ENCODE results near the gene UGT1A6. TPM values are rescaled to one million over a fixed set of nuclear protein-coding genes. Genes with fewer than 3 reads are reported as not detected.
A peak's percentile ranks its signal among the peaks of the same experiment; 100 is the strongest.

UGT1A6 gene
- total and polyA plus RNA-seq, 2 of the 13 experiments (the other 11 are each of a cell fraction or from before 2014, with no cell fraction given) = 0.25 TPM; not detected in 1

DNA sequence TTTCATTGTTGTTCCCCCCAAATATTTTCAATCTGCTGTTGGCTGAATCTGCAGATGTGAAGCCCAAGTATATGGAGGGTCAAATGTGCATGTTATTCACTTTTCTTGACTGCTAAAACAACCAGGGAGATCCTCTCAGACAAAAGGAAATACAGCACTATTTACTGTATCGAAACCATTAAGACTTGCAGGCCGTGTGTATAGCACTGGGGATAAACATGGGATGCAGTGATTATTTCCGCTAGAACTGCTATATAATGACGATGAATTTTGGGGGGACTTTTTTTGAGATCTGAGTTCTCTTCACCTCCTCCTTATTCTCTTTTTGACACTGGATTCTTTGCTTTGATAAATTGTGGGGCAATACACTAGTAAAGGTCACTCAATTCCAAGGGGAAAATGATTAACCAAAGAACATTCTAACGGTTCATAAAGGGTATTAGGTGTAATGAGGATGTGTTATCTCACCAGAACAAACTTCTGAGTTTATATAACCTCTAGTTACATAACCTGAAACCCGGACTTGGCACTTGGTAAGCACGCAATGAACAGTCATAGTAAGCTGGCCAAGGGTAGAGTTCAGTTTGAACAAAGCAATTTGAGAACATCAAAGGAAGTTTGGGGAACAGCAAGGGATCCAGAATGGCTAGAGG lies 63.9 kb downstream of the UGT1A6 start (continued):
- TF ChIP-seq, protein P1, sequence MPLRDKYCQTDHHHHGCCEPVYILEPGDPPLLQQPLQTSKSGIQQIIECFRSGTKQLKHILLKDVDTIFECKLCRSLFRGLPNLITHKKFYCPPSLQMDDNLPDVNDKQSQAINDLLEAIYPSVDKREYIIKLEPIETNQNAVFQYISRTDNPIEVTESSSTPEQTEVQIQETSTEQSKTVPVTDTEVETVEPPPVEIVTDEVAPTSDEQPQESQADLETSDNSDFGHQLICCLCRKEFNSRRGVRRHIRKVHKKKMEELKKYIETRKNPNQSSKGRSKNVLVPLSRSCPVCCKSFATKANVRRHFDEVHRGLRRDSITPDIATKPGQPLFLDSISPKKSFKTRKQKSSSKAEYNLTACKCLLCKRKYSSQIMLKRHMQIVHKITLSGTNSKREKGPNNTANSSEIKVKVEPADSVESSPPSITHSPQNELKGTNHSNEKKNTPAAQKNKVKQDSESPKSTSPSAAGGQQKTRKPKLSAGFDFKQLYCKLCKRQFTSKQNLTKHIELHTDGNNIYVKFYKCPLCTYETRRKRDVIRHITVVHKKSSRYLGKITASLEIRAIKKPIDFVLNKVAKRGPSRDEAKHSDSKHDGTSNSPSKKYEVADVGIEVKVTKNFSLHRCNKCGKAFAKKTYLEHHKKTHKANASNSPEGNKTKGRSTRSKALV (CRISPR knock-in tag; IDR thresholded peaks at IDR 0.05) = peak; percentile 73; the same call in 1 of the 2 replicates
- TF ChIP-seq JARID2 (CRISPR knock-in tag; IDR thresholded peaks at IDR 0.05; ENCODE audit: insufficient replicate concordance) = no peak
- TF ChIP-seq ZFP37 (CRISPR knock-in tag; IDR thresholded peaks at IDR 0.05; ENCODE audit: borderline replicate concordance) = peak; percentile 78; the same call in 1 of the 2 replicates
- no peak for TF ChIP-seq ZNF292 (CRISPR knock-in tag; IDR thresholded peaks at IDR 0.05; ENCODE audit: borderline replicate concordance, low read depth)
- peak; percentile 84; the same call in 1 of the 2 replicates for TF ChIP-seq MEIS1 (CRISPR knock-in tag; IDR thresholded peaks at IDR 0.05; ENCODE audit: borderline replicate concordance)
- TF ChIP-seq ZIK1 (CRISPR knock-in tag; IDR thresholded peaks at IDR 0.05; ENCODE audit: borderline replicate concordance, low read depth) = no peak
- TF ChIP-seq, protein P2, sequence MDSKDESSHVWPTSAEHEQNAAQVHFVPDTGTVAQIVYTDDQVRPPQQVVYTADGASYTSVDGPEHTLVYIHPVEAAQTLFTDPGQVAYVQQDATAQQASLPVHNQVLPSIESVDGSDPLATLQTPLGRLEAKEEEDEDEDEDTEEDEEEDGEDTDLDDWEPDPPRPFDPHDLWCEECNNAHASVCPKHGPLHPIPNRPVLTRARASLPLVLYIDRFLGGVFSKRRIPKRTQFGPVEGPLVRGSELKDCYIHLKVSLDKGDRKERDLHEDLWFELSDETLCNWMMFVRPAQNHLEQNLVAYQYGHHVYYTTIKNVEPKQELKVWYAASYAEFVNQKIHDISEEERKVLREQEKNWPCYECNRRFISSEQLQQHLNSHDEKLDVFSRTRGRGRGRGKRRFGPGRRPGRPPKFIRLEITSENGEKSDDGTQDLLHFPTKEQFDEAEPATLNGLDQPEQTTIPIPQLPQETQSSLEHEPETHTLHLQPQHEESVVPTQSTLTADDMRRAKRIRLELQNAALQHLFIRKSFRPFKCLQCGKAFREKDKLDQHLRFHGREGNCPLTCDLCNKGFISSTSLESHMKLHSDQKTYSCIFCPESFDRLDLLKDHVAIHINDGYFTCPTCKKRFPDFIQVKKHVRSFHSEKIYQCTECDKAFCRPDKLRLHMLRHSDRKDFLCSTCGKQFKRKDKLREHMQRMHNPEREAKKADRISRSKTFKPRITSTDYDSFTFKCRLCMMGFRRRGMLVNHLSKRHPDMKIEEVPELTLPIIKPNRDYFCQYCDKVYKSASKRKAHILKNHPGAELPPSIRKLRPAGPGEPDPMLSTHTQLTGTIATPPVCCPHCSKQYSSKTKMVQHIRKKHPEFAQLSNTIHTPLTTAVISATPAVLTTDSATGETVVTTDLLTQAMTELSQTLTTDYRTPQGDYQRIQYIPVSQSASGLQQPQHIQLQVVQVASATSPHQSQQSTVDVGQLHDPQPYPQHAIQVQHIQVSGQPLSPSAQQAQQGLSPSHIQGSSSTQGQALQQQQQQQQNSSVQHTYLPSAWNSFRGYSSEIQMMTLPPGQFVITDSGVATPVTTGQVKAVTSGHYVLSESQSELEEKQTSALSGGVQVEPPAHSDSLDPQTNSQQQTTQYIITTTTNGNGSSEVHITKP (CRISPR knock-in tag; IDR thresholded peaks at IDR 0.05; ENCODE audit: low read depth) = 0 out of 2 replicates have a peak, but pooled peaks have one; percentile 50
- no peak for TF ChIP-seq MATR3 (CRISPR knock-in tag; IDR thresholded peaks at IDR 0.05)
- TF ChIP-seq FOXO1 (CRISPR knock-in tag; IDR thresholded peaks at IDR 0.05) = peak; percentile 86; the same call in 1 of the 2 replicates
- TF ChIP-seq TEAD3 (CRISPR knock-in tag; optimal IDR thresholded peaks at IDR 0.05; ENCODE audit: borderline replicate concordance) = peak; percentile 96
- TF ChIP-seq ZNF136 (CRISPR knock-in tag; IDR thresholded peaks at IDR 0.05; ENCODE audit: low read depth) = no peak
- peak; percentile 82 for TF ChIP-seq SALL1 (CRISPR knock-in tag; IDR thresholded peaks at IDR 0.05)
- no peak for TF ChIP-seq ZKSCAN5 (CRISPR knock-in tag; IDR thresholded peaks at IDR 0.05)
- TF ChIP-seq ZNF326 (CRISPR knock-in tag; IDR thresholded peaks at IDR 0.05; ENCODE audit: borderline replicate concordance) = no peak
- TF ChIP-seq ZNF382 (CRISPR knock-in tag; IDR thresholded peaks at IDR 0.05; ENCODE audit: borderline replicate concordance) = no peak
- TF ChIP-seq HOXA7 (CRISPR knock-in tag; IDR thresholded peaks at IDR 0.05) = 0 out of 2 replicates have a peak, but pooled peaks have one; percentile 68
- peak; percentile 77 for TF ChIP-seq DBP (CRISPR knock-in tag; IDR thresholded peaks at IDR 0.05; ENCODE audit: not compliant biosample characterization)
- no peak for TF ChIP-seq ZNF570 (CRISPR knock-in tag; IDR thresholded peaks at IDR 0.05; ENCODE audit: borderline replicate concordance)
- no peak for TF ChIP-seq ZSCAN31 (CRISPR knock-in tag; IDR thresholded peaks at IDR 0.05; ENCODE audit: low read depth)
- no peak for TF ChIP-seq SYNCRIP (IDR thresholded peaks at IDR 0.05; ENCODE audit: insufficient read depth, low read depth, low read length)
- TF ChIP-seq TMF1 (CRISPR knock-in tag; IDR thresholded peaks at IDR 0.05; ENCODE audit: low read depth) = 0 out of 2 replicates have a peak, but pooled peaks have one; percentile 37
- no peak for TF ChIP-seq MZF1 (CRISPR knock-in tag; IDR thresholded peaks at IDR 0.05; ENCODE audit: borderline replicate concordance)
- TF ChIP-seq HMGA1 (CRISPR knock-in tag; conservative IDR thresholded peaks at IDR 0.05) = no peak
- TF ChIP-seq ZNF335 (CRISPR knock-in tag; IDR thresholded peaks at IDR 0.05) = 0 out of 2 replicates have a peak, but pooled peaks have one; percentile 51

Data from HepG2 (cell line).